ENCODE measurements around the gene EEF2K. TPM values are rescaled to one million over a fixed set of nuclear protein-coding genes. Genes with fewer than 3 reads are reported as not detected.

EEF2K gene
- total RNA-seq, 1 experiment from 2014 or later = 17.5 TPM

- intact Hi-C loops (cut with micrococcal nuclease; ENCODE audit: unreplicated experiment) = no loop called here
- Mint-ChIP-seq H3K36me3 (ENCODE audit: insufficient read depth, unreplicated experiment) (peaks cover 55% of the 10 kb centered on the region), H3K4me1 (ENCODE audit: low read depth, unreplicated experiment) (no peaks in the 10 kb centered on the region), H3K27me3 (ENCODE audit: insufficient read depth, unreplicated experiment) (no peaks in the 10 kb centered on the region), H3K27ac (ENCODE audit: unreplicated experiment) (no peak overlapping the region), H3K9me3 (ENCODE audit: unreplicated experiment) (no peaks in the 10 kb centered on the region), H3K4me3 (ENCODE audit: unreplicated experiment) (no peak overlapping the region)
- H3K4me1 ChIP-seq = no peaks in the 10 kb centered on the region
- ChIA-PET POLR2A (no interaction called here), CTCF (interaction anchor here (0.6 kb wide), 1 partner anchor 16 kb away, joined by 3 read pairs; no protein-coding TSS in a partner anchor)
- H3K36me3 ChIP-seq (ENCODE audit: control insufficient read depth, insufficient read depth, low read length) = peaks cover 5% of the 10 kb centered on the region
- no peak for TF ChIP-seq CTCF (IDR thresholded peaks at IDR 0.05; ENCODE audit: insufficient read depth in 1 of 2, low read depth in 1 of 2, low read length in 1 of 2, severe bottlenecking in 1 of 2, unreplicated experiment in 1 of 2)
- no peaks in the 10 kb centered on the region for H3K27me3 ChIP-seq (replicated peaks; ENCODE audit: control insufficient read depth, insufficient read depth, low read length)
- BruUV-seq (replicated peaks) = no TSS peak
- H3K9me3 ChIP-seq = no peaks in the 10 kb centered on the region
- no peak for DNase-seq
- no peak overlapping the region for H3K4me3 ChIP-seq (ENCODE audit: low read depth, low read length)
These were observed 51.4 kb downstream of the EEF2K start for GRCh38 chr16:22257440-22257839.

GRCh38 chr16:22260490-22260889 is 54.4 kb downstream of the EEF2K start:
- H3K4me1 ChIP-seq = no peaks in the 10 kb centered on the region
- no peak for DNase-seq
- H3K9me3 Mint-ChIP-seq (ENCODE audit: unreplicated experiment) = no peaks in the 10 kb centered on the region
- H3K27me3 Mint-ChIP-seq (ENCODE audit: insufficient read depth, unreplicated experiment) = no peaks in the 10 kb centered on the region
- no peaks in the 10 kb centered on the region for H3K9me3 ChIP-seq
- no peak overlapping the region for H3K27ac Mint-ChIP-seq (ENCODE audit: unreplicated experiment)
- intact Hi-C loops (cut with micrococcal nuclease; ENCODE audit: unreplicated experiment) = no loop called here
- BruUV-seq (replicated peaks) = no TSS peak
- H3K4me3 Mint-ChIP-seq (ENCODE audit: unreplicated experiment) = no peak overlapping the region
- no peaks in the 10 kb centered on the region for H3K4me1 Mint-ChIP-seq (ENCODE audit: low read depth, unreplicated experiment)
- ChIA-PET CTCF (no interaction called here), POLR2A (no interaction called here)
- no peaks in the 10 kb centered on the region for H3K27me3 ChIP-seq (replicated peaks; ENCODE audit: control insufficient read depth, insufficient read depth, low read length)
- TF ChIP-seq CTCF (IDR thresholded peaks at IDR 0.05; ENCODE audit: insufficient read depth in 1 of 2, low read depth in 1 of 2, low read length in 1 of 2, severe bottlenecking in 1 of 2, unreplicated experiment in 1 of 2) = no peak
- no peak overlapping the region for H3K4me3 ChIP-seq (ENCODE audit: low read depth, low read length)
- peaks cover 50% of the 10 kb centered on the region for H3K36me3 Mint-ChIP-seq (ENCODE audit: insufficient read depth, unreplicated experiment)
- peaks cover 3% of the 10 kb centered on the region; the same call in 1 of the 2 replicates for H3K36me3 ChIP-seq (ENCODE audit: control insufficient read depth, insufficient read depth, low read length)

- BruUV-seq (replicated peaks) = no TSS peak
- intact Hi-C loops (cut with micrococcal nuclease; ENCODE audit: unreplicated experiment) = no loop called here
- DNase-seq = no peak
- H3K36me3 Mint-ChIP-seq (ENCODE audit: insufficient read depth, unreplicated experiment) = peaks cover 39% of the 10 kb centered on the region
- H3K4me1 ChIP-seq = no peaks in the 10 kb centered on the region
- no peaks in the 10 kb centered on the region for H3K9me3 ChIP-seq
- CTCF ChIA-PET = no interaction called here
- no peaks in the 10 kb centered on the region for H3K27me3 ChIP-seq (replicated peaks; ENCODE audit: control insufficient read depth, insufficient read depth, low read length)
- no peak overlapping the region for H3K4me3 ChIP-seq (ENCODE audit: low read depth, low read length)
- no peak overlapping the region for H3K4me3 Mint-ChIP-seq (ENCODE audit: unreplicated experiment)
- TF ChIP-seq CTCF (IDR thresholded peaks at IDR 0.05; ENCODE audit: insufficient read depth in 1 of 2, low read depth in 1 of 2, low read length in 1 of 2, severe bottlenecking in 1 of 2, unreplicated experiment in 1 of 2) = no peak
- H3K36me3 ChIP-seq (ENCODE audit: control insufficient read depth, insufficient read depth, low read length) = peaks cover 3% of the 10 kb centered on the region; the same call in 1 of the 2 replicates
- H3K4me1 Mint-ChIP-seq (ENCODE audit: low read depth, unreplicated experiment) = no peaks in the 10 kb centered on the region
- H3K9me3 Mint-ChIP-seq (ENCODE audit: unreplicated experiment) = no peaks in the 10 kb centered on the region
- H3K27ac Mint-ChIP-seq (ENCODE audit: unreplicated experiment) = no peak overlapping the region
- POLR2A ChIA-PET = no interaction called here
- H3K27me3 Mint-ChIP-seq (ENCODE audit: insufficient read depth, unreplicated experiment) = no peaks in the 10 kb centered on the region
These were observed 56.4 kb downstream of the EEF2K start for GRCh38 chr16:22262460-22262859.

Measured in Caco-2 (cell line).